Measurements from ENCODE around the gene NKX2-4.
"Not testable (repeated sequence)": the region's sequence is repeated elsewhere in the genome, so short reads cannot be mapped to it uniquely, and the experiment has no call there.

Gene NKX2-4

GRCh38 chr20:21394551-21394950, 2.8 kb downstream of the NKX2-4 start:
- DNase-seq (ENCODE audit: low read depth in 1 of 2, low spot score in 1 of 2): no peak

- no peak for DNase-seq (ENCODE audit: low read depth in 1 of 2, low spot score in 1 of 2)
These were observed 3.4 kb downstream of the NKX2-4 start for GRCh38 chr20:21393816-21394519.

- no peak for DNase-seq (ENCODE audit: low read depth in 1 of 2, low spot score in 1 of 2)
These were observed 4.2 kb downstream of the NKX2-4 start for GRCh38 chr20:21393166-21393565.

- DNase-seq (ENCODE audit: low read depth in 1 of 2, low spot score in 1 of 2): no peak
These were observed 5.4 kb downstream of the NKX2-4 start for GRCh38 chr20:21391972-21392352.

- DNase-seq (ENCODE audit: low read depth in 1 of 2, low spot score in 1 of 2): no peak
These were observed 5.9 kb downstream of the NKX2-4 start for GRCh38 chr20:21391185-21391971.

GRCh38 chr20:21390768-21391167, 6.6 kb downstream of the NKX2-4 start:
- no peak for DNase-seq (ENCODE audit: low read depth in 1 of 2, low spot score in 1 of 2)

- DNase-seq (ENCODE audit: low read depth in 1 of 2, low spot score in 1 of 2): no peak
These were observed 8.0 kb downstream of the NKX2-4 start for GRCh38 chr20:21389368-21389767.

GRCh38 chr20:21388566-21388965, 8.8 kb downstream of the NKX2-4 start:
- DNase-seq (ENCODE audit: low read depth in 1 of 2, low spot score in 1 of 2): no peak

GRCh38 chr20:21387528-21387927, 9.8 kb downstream of the NKX2-4 start:
- no peak for DNase-seq (ENCODE audit: low read depth in 1 of 2, low spot score in 1 of 2)

GRCh38 chr20:21386111-21386510, 11.2 kb downstream of the NKX2-4 start:
- no peak for DNase-seq (ENCODE audit: low read depth in 1 of 2, low spot score in 1 of 2)

- no peak for DNase-seq (ENCODE audit: low read depth in 1 of 2, low spot score in 1 of 2)
These were observed 12.9 kb downstream of the NKX2-4 start for GRCh38 chr20:21384308-21384892.

GRCh38 chr20:21381619-21382018, 15.7 kb downstream of the NKX2-4 start:
- no peak for DNase-seq (ENCODE audit: low read depth in 1 of 2, low spot score in 1 of 2)

GRCh38 chr20:21380711-21381110, 16.6 kb downstream of the NKX2-4 start:
- no peak for DNase-seq (ENCODE audit: low read depth in 1 of 2, low spot score in 1 of 2)

GRCh38 chr20:21378259-21378658, 19.1 kb downstream of the NKX2-4 start:
- DNase-seq (ENCODE audit: low read depth in 1 of 2, low spot score in 1 of 2): no peak

- no peak for DNase-seq (ENCODE audit: low read depth in 1 of 2, low spot score in 1 of 2)
These were observed 19.6 kb downstream of the NKX2-4 start for GRCh38 chr20:21377701-21378100.

- DNase-seq (ENCODE audit: low read depth in 1 of 2, low spot score in 1 of 2): no peak
These were observed 20.7 kb downstream of the NKX2-4 start for GRCh38 chr20:21376626-21377025.

GRCh38 chr20:21373436-21373835, 23.9 kb downstream of the NKX2-4 start:
- DNase-seq (ENCODE audit: low read depth in 1 of 2, low spot score in 1 of 2): no peak

- no peak for DNase-seq (ENCODE audit: low read depth in 1 of 2, low spot score in 1 of 2)
These were observed 25.3 kb downstream of the NKX2-4 start for GRCh38 chr20:21372016-21372415.

GRCh38 chr20:21371193-21371592, 26.1 kb downstream of the NKX2-4 start:
- no peak for DNase-seq (ENCODE audit: low read depth in 1 of 2, low spot score in 1 of 2)

GRCh38 chr20:21368791-21369190, 28.5 kb downstream of the NKX2-4 start:
- DNase-seq (ENCODE audit: low read depth in 1 of 2, low spot score in 1 of 2): no peak

- not testable (repeated sequence) for DNase-seq (ENCODE audit: low read depth in 1 of 2, low spot score in 1 of 2)
These were observed 31.1 kb downstream of the NKX2-4 start for GRCh38 chr20:21366273-21366672.

- DNase-seq (ENCODE audit: low read depth in 1 of 2, low spot score in 1 of 2): no peak
These were observed 31.6 kb downstream of the NKX2-4 start for GRCh38 chr20:21365771-21366170.
